Neural progenitor cell (in vitro differentiated cells): Measurements from ENCODE around the gene MED27.

ENCODE experiments used
- EZH2 ChIP-seq: fragments of 200-600 bp; sonication (generic); IDR thresholded peaks from 2 replicates; pipeline ENCODE4 v1.6.1; 2017; ENCODE audit warnings: antibody characterized with exemption, mild to moderate bottlenecking, moderate library complexity
- TF ChIP-seq, protein P1 (sequence below): fragments of 200-600 bp; sonication (generic); IDR thresholded peaks from 2 replicates; pipeline ENCODE4 v1.5.1; 2017; ENCODE audit warnings: antibody characterized with exemption, mild to moderate bottlenecking

DNA sequence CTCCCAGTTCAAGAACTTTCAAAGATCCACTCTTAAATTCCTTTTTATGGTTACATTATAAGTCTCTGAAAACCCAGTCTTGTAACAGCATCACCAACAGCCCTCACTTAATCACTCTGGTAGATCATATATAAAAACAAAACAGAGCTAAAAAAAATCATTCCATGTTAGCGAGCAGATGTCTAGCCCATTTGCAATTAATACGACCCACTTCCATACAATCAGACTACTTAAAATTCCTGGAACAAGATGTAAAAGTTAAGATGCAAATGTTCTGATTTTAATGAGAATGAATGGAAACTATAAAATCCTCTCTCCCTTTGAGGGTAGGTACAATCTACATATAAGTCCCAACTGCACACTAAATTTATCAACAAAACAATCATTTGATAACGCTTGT is 167.0 kb downstream of the MED27 start:
- TF ChIP-seq, protein P1, sequence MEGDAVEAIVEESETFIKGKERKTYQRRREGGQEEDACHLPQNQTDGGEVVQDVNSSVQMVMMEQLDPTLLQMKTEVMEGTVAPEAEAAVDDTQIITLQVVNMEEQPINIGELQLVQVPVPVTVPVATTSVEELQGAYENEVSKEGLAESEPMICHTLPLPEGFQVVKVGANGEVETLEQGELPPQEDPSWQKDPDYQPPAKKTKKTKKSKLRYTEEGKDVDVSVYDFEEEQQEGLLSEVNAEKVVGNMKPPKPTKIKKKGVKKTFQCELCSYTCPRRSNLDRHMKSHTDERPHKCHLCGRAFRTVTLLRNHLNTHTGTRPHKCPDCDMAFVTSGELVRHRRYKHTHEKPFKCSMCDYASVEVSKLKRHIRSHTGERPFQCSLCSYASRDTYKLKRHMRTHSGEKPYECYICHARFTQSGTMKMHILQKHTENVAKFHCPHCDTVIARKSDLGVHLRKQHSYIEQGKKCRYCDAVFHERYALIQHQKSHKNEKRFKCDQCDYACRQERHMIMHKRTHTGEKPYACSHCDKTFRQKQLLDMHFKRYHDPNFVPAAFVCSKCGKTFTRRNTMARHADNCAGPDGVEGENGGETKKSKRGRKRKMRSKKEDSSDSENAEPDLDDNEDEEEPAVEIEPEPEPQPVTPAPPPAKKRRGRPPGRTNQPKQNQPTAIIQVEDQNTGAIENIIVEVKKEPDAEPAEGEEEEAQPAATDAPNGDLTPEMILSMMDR, result no peak
- no peak for TF ChIP-seq EZH2
